Cardiac muscle cell (in vitro differentiated cells and primary cell): ENCODE measurements around the gene TRAF1. TPM values are rescaled to one million over a fixed set of nuclear protein-coding genes. Genes with fewer than 3 reads are reported as not detected.

Source experiments
- DNase-seq, 2 donors: peaks; one replicate each; pipeline versions ENCODE4 v3.0.0 to v3.0.0-alpha.2; 2010 to 2017; ENCODE audit warnings: low read depth in 1 of 2, low spot score in 1 of 2
- H3K27ac ChIP-seq: fragments of 200-600 bp; sonication (generic); 2 replicates; pipeline ENCODE4 v1.5.1; 2016
- H3K27me3 ChIP-seq: fragments of 200-600 bp; sonication (generic); 2 replicates; pipeline ENCODE4 v1.6.0; 2016; ENCODE audit warnings: control low read depth
- H3K36me3 ChIP-seq: fragments of 200-600 bp; sonication (generic); 2 replicates; pipeline ENCODE4 v1.5.1; 2016; ENCODE audit warnings: control low read depth
- H3K4me1 ChIP-seq: fragments of 200-600 bp; sonication (generic); 2 replicates; pipeline ENCODE4 v1.8.1; 2017; ENCODE audit warnings: low read depth, mild to moderate bottlenecking, mixed run types
- H3K4me3 ChIP-seq: fragments of 200-600 bp; sonication (generic); 2 replicates; pipeline ENCODE4 v1.5.1; 2016; ENCODE audit warnings: mild to moderate bottlenecking
- H3K9me3 ChIP-seq: fragments of 200-600 bp; sonication (generic); 2 replicates; pipeline ENCODE4 v1.5.1; 2017; ENCODE audit warnings: low read depth, mild to moderate bottlenecking, control low read depth
- CTCF ChIP-seq: IDR thresholded peaks from 2 replicates; pipeline ENCODE4 v1.5.1; 2012; ENCODE audit warnings: low read depth, mild to moderate bottlenecking, low read length
- polyA plus RNA-seq: library from polyadenylated mRNA; unstranded; fragments of >200 nt; fragmentation: Nextera tagmentation; extraction: Ambion mirVana; gene quantifications from 2 replicates; pipeline ENCODE4 v1.2.1, GENCODE V29; 2016
- total RNA-seq: library from RNA; depleted of rRNA; stranded (reverse); fragments of >200 nt; gene quantifications from 2 replicates; pipeline ENCODE4 v1.2.3, GENCODE V29; 2016

The TRAF1 gene
- total and polyA plus RNA-seq, 2 experiments from 2014 or later, result 3.5 to 7.5 TPM

GRCh38 chr9:120885958-120886357 lies 40.6 kb downstream of the TRAF1 start:
- Histone ChIP-seq H3K4me1 (peaks cover 8% of the 10 kb centered on the region), H3K9me3 (no peaks in the 10 kb centered on the region), H3K27ac (peak overlapping the region; percentile 73), H3K36me3 (no peaks in the 10 kb centered on the region), H3K27me3 (no peaks in the 10 kb centered on the region), H3K4me3 (no peak overlapping the region)
- no peak for TF ChIP-seq CTCF
- peak in 1 of 2 donors; percentile 15 for DNase-seq

GRCh38 chr9:120885457-120885856 lies 41.1 kb downstream of the TRAF1 start:
- Histone ChIP-seq H3K36me3 (no peaks in the 10 kb centered on the region), H3K4me1 (peaks cover 8% of the 10 kb centered on the region), H3K27me3 (no peaks in the 10 kb centered on the region), H3K27ac (peak overlapping the region; percentile 73), H3K9me3 (no peaks in the 10 kb centered on the region), H3K4me3 (no peak overlapping the region)
- DNase-seq, result no peak
- TF ChIP-seq CTCF, result no peak

- no peak for TF ChIP-seq CTCF
- Histone ChIP-seq H3K4me1 (peaks cover 8% of the 10 kb centered on the region), H3K27ac (no peak overlapping the region), H3K4me3 (no peak overlapping the region), H3K27me3 (peaks cover 18% of the 10 kb centered on the region), H3K9me3 (no peaks in the 10 kb centered on the region), H3K36me3 (no peaks in the 10 kb centered on the region)
- DNase-seq, result no peak
Observed at GRCh38 chr9:120883608-120883996, 43.0 kb downstream of the TRAF1 start.

- no peak for TF ChIP-seq CTCF
- H3K27me3 ChIP-seq, result peaks cover 23% of the 10 kb centered on the region
- peaks cover 8% of the 10 kb centered on the region for H3K4me1 ChIP-seq
- DNase-seq, result no peak
- H3K36me3 ChIP-seq, result no peaks in the 10 kb centered on the region
- no peak overlapping the region for H3K27ac ChIP-seq
- no peak overlapping the region for H3K4me3 ChIP-seq
- H3K9me3 ChIP-seq, result no peaks in the 10 kb centered on the region
Observed at GRCh38 chr9:120882935-120883607, 43.5 kb downstream of the TRAF1 start.

- no peak for DNase-seq
Observed at GRCh38 chr9:120879446-120879845, 47.1 kb downstream of the TRAF1 start.

More at GRCh38 chr9:120879446-120879845, 47.1 kb downstream of the TRAF1 start:
- Histone ChIP-seq H3K27ac (no peak overlapping the region), H3K4me3 (no peak overlapping the region), H3K36me3 (no peaks in the 10 kb centered on the region), H3K4me1 (no peaks in the 10 kb centered on the region), H3K27me3 (peaks cover 32% of the 10 kb centered on the region), H3K9me3 (no peaks in the 10 kb centered on the region)
- no peak for TF ChIP-seq CTCF
